ENCODE measurements around the gene FMN2.
"Not testable (repeated sequence)": the region's sequence is repeated elsewhere in the genome, so short reads cannot be mapped to it uniquely, and the experiment has no call there.

Gene FMN2

DNA sequence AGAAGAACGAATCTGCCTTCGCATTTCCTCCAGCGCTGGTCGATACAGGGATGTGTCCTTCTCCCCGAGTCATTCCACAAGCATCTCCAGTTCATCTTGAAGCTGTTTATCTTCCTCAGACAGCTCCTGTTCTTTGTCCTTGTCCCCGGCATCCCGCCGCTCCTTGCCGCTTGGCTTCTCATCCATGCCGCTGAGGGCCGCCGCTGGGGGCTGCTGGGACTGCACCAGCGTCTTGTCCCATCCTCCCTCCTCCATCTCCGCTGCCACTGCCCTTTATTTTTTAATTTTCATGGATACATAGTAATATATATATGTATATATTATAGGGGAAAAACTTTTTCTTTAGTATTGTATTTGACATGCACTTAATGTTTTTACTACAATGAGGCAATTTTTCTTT lies 53.4 kb downstream of the FMN2 start:
- no peak for DNase-seq

- no peak for DNase-seq
These were observed 56.6 kb downstream of the FMN2 start for GRCh38 chr1:240148333-240148732.

DNA sequence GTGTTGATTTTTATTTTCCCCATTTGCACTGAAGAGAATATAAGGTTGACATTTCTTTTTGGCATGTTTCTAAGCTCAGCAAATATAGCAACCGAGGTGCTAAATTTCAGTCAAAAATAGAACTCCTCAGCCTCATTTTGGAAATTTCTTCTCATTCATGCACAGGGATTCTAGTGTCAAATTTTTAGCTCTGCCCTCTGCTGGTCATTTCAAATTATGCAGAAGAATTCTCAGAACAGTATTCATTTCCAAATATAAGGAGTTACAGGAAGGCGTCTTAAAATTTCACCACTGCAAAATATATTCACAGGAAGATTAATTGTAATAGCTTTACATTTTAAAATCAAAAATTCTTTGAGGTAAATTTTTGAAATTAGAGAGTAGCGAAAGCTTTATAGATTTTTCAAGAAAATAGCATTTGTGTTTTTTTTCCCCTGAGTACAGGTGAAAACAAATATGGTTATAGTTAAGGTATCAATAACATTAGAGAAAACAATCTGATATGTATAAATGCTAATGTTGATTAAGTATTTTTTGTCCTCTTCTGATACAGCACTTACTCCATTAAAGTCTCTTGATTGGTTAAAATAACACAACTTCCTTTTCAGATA lies 57.9 kb downstream of the FMN2 start:
- peak; percentile 4 for DNase-seq

DNA sequence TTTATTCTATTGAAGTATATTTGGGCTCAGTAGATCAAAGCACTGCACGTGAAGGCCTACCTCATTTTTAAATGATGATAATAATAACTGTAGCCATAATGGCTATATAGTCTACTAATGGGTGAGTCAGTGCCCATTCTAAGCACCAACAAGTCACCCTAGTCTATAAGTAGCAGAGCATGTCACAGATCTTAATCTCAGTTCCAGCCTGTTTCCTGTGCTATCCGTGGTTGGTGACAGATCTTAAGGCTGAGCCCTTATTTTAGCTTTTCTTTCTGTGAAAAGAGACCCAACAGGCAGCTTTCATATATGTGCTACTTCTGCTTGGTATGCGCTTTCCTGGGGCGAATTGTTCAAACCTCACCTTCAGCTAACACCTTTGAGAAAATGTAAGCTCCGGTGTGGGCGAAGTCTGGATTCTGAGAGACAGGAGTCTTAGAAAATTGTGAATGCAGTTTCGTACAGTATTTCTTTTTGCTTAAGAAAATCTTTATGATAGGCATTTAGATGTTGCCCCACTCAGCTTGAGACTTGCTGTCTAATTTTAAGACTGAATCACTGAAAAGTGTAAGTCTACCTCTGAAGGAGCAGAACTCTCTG lies 59.6 kb downstream of the FMN2 start:
- no peak for DNase-seq

GRCh38 chr1:240152611-240153297 lies 61.1 kb downstream of the FMN2 start:
- DNase-seq = no peak

GRCh38 chr1:240155605-240156004 lies 63.9 kb downstream of the FMN2 start:
- DNase-seq = no peak

GRCh38 chr1:240164742-240165141 lies 73.1 kb downstream of the FMN2 start:
- no peak for DNase-seq

GRCh38 chr1:240169188-240169587 lies 77.5 kb downstream of the FMN2 start:
- DNase-seq = no peak

DNA sequence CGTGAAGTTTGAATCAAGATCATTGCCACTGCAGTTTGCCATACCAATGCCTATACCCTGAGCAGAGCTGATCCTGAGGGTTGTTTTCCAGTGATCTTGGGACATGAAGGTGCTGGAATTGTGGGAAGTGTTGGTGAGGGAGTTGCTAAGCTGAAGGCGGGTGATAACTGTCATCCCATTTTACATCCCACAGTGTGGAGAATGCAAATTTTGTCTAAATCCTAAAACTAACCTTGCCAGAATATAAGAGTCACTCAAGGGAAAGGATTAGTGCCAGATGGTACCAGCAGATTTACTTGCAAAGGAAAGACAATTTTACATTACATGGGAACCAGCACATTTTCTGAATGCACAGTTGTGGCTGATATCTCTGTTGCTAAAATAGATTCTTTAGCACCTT lies 78.6 kb downstream of the FMN2 start:
- no peak for DNase-seq

- DNase-seq = no peak
These were observed 79.1 kb downstream of the FMN2 start for GRCh38 chr1:240170806-240171205.

DNA sequence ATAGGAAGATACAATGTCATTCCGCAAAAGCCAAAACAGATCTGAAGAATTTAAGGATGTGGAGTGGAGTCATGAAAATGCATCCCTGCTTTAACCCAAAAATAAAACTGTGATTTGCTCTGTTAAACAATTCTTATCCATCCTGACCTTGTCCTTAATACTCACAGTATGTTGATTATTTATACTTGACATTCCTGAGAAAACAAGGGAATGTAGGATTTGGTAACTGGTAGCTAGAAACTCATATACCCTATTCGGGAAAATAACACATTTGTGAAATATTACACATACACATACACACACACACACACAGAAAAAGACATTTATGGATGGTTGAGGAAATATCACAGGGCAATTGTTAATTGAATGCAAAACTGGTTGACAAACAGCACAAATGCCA lies 80.2 kb downstream of the FMN2 start:
- no peak for DNase-seq

- DNase-seq = no peak
These were observed 82.2 kb downstream of the FMN2 start for GRCh38 chr1:240173836-240174235.

GRCh38 chr1:240174734-240175133 lies 83.1 kb downstream of the FMN2 start:
- DNase-seq = no peak

DNA sequence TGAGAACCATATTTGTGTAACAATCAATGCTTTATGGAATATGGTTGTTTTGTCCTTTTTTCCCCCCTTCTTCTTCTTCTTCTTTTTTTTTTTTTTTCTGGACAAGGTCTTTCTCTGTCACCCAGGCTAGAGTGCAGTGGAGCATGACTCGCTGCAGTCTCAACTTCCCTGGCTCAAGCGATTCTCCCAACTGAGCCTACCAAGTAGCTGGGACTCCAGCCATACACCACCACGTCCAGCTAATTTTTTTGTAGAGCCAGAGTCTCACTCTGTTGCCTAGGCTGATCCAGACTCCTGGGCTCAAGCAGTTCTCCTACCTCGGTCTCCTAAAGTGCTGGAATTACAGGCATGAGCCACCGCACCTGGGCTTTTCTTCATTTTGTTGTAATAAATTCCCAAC lies 86.7 kb downstream of the FMN2 start:
- no peak for DNase-seq

DNA sequence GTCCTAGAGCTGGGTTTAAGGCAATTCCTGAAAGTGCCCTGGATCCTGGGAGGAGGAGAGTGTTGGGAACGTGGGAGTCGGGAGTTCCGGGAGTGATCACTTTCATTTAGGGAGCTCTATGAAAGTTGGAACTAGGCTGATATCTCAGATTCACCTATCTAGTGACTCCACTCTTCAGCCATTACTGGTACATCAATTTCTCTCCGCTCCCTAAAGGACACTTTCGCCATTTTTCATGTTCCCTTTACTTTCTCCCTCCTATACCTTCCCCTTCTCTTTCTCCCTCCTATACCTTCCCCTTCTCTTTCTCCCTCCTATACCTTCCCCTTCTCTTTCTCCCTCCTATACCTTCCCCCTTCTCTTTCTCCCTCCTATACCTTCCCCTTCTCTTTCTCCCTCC lies 93.0 kb downstream of the FMN2 start:
- not testable (repeated sequence) for DNase-seq

GRCh38 chr1:240188139-240188538 lies 96.5 kb downstream of the FMN2 start:
- no peak for DNase-seq

GRCh38 chr1:240189386-240189989 lies 97.8 kb downstream of the FMN2 start:
- DNase-seq = no peak

- DNase-seq = no peak
These were observed 99.3 kb downstream of the FMN2 start for GRCh38 chr1:240190881-240191401.

- DNase-seq = no peak
These were observed 101.2 kb downstream of the FMN2 start for GRCh38 chr1:240192851-240193250.

GRCh38 chr1:240193679-240194078 lies 102.0 kb downstream of the FMN2 start:
- DNase-seq = no peak

GRCh38 chr1:240194120-240194519 lies 102.4 kb downstream of the FMN2 start:
- no peak for DNase-seq

DNA sequence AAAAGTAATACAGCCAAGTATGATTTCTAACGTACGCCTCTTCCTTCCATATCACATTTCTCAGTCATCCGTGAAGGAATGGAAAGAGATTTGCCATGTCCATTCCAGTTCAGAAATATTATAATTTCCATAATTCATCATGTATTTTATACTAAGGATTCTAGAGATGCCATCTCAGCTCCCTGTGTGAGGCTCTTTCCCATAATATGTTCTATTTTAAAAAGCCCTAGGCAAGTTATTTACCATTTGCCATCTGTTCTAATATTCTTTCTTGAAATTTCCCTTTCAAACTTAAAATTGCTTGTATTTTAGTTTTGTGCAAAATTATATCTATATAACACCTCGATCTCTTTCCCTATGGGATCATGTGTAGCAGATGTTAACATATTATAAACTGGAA lies 106.7 kb downstream of the FMN2 start:
- no peak for DNase-seq

- no peak for DNase-seq
These were observed 108.3 kb downstream of the FMN2 start for GRCh38 chr1:240199758-240200645.
